Breast epithelium (tissue), 3 donors: Measurements from ENCODE around the gene SLX4IP.

Experiments
- CTCF ChIP-seq, 3 donors: fragments of 450-650 bp; IDR thresholded peaks; one replicate each; pipeline ENCODE4 v1.5.1; 2016 to 2017; ENCODE audit warnings: antibody characterized with exemption in 3 of 3, mild to moderate bottlenecking in 3 of 3, moderate library complexity in 3 of 3
- POLR2AphosphoS5 ChIP-seq, 3 donors: sonication (generic); formaldehyde crosslinking; IDR thresholded peaks; one replicate each; pipeline ENCODE4 v1.6.1; 2017; ENCODE audit warnings: antibody characterized with exemption in 3 of 3

DNA sequence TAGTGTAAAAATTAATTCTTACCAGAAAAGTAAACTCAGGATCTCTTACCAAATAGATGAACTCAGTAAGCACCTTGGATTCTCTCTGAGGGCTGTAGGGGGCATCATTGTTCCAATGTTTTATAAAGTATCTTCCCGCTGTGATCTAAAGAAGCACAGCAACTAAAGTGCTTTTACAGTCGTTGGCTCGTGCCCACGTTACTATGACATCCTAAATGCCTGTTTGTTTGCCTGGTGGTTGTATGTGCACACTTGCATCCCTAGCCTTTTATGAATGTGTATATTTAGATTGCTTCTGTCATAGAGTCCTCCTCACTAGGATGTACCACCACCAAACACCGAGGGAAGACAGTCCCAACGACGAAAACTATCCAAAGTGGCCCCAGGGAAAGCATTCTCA lies 34.5 kb downstream of the SLX4IP start:
- TF ChIP-seq CTCF (IDR thresholded peaks at IDR 0.05) (peak; percentile 52 to 68 (median 59)), POLR2AphosphoS5 (IDR thresholded peaks at IDR 0.05) (no peak)
